Measurements from ENCODE around the gene RPL4.

- no peak for TF ChIP-seq CTCF (conservative IDR thresholded peaks at IDR 0.05)
- TF ChIP-seq EZH2 (IDR thresholded peaks at IDR 0.05; ENCODE audit: low read depth), result no peak
Measured at GRCh38 chr15:66480267-66480666, 24.4 kb downstream of the RPL4 start.
